AG09319 (cell line): ENCODE data around the gene WBP1.

Experiments used
- DNase-seq: peaks from one replicate; pipeline ENCODE4 v3.0.0-alpha.2; 2010; ENCODE audit warnings: low read depth; ENCODE audit errors: extremely low read depth
- TF ChIP-seq, protein P1 (sequence below): IDR thresholded peaks from 2 replicates; pipeline ENCODE4 v1.5.1; 2011; ENCODE audit warnings: low read depth, mild to moderate bottlenecking, inconsistent platforms, low read length, moderate library complexity

WBP1 gene

DNA sequence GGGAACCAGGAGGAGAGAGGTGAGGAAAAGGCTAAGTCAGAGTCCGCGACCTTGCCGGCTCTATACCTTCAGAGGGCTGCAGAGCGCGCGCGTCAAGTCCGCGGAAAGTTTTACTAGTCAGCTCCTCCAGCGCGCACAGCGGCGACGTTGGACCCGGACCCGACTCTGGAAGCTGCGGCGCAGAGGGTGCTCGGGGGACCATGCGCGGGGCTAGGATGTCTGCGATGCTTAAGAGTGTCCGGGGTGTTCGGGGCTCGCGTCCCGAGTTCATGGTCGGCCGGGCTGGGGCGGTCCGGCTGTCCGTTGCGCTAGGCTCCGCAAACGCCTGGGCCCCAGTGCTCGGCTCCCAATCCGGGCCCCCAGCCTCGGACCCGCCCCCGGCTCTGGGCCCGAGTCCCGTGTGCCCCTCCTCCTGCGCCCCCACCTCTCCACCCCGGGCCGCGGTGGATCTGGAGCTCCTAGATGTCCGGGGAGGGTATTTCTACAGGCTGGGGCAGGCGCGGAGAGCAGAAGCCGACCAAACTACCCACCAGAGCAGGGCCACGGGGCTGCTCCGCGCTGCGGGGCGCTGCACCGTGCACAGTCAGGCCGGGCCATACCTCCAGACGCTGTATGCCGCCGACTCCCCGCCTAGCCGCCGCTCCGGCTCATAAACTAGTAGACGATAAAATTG is 41.2 kb downstream of the WBP1 start, which contains the start of gene LBX2:
Gene LBX2 (minus strand): TSS at position 337 of the 673 bp plus-strand sequence. CDS start 66 bp downstream, at position 271.
- no peak for DNase-seq
- TF ChIP-seq, protein P1, sequence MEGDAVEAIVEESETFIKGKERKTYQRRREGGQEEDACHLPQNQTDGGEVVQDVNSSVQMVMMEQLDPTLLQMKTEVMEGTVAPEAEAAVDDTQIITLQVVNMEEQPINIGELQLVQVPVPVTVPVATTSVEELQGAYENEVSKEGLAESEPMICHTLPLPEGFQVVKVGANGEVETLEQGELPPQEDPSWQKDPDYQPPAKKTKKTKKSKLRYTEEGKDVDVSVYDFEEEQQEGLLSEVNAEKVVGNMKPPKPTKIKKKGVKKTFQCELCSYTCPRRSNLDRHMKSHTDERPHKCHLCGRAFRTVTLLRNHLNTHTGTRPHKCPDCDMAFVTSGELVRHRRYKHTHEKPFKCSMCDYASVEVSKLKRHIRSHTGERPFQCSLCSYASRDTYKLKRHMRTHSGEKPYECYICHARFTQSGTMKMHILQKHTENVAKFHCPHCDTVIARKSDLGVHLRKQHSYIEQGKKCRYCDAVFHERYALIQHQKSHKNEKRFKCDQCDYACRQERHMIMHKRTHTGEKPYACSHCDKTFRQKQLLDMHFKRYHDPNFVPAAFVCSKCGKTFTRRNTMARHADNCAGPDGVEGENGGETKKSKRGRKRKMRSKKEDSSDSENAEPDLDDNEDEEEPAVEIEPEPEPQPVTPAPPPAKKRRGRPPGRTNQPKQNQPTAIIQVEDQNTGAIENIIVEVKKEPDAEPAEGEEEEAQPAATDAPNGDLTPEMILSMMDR, result no peak

DNA sequence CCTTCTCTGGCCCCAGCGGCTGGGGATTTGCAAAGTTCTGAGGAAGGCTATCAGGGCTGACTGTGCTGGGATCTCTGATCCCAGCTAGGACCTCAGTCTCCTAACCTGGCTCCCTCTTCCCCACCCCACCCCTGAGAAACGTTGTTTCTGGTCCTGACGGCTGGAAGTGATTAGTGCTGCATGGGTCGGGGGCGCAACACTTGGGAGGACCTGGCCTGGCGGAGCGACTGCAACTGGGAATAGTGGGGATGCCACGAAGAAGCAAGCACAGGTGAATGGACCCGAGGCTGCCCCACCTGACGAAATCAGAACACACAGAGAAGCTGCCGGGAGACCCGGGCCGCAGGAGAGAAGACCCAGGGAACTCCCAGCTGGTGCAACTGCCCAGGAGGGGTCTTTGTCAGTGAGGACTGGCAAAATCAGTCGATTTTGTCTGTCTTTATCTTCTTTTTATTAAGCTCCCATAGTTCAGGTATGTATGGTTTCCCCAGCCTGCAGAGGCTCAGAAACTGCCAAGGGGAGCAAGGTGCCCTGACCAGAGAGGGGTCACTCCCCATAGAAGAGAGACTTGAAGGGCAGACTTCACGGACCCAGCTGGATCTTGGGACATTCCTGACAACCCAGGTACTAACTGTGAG is 41.8 kb downstream of the WBP1 start:
- no peak for DNase-seq
- TF ChIP-seq, protein P1, result no peak

DNA sequence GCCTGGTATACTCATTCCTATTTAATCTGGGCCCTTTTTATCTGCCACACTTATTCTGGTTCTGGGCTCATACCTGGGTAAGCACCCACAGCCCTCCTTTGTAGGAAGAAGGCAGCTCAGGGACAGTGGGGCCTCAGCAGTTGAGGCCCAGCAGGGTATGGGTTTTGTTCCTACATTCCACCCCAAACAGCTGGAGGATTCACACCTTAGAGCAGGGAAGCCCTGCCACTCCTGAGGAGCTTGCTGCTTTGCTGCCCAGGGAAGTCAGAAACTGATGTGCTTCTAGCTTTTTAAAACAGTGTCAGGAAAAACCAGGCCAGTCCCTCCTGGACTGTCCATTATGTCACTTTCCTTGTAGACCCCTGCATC is 42.3 kb downstream of the WBP1 start:
- no peak for DNase-seq
- TF ChIP-seq, protein P1, result no peak

DNA sequence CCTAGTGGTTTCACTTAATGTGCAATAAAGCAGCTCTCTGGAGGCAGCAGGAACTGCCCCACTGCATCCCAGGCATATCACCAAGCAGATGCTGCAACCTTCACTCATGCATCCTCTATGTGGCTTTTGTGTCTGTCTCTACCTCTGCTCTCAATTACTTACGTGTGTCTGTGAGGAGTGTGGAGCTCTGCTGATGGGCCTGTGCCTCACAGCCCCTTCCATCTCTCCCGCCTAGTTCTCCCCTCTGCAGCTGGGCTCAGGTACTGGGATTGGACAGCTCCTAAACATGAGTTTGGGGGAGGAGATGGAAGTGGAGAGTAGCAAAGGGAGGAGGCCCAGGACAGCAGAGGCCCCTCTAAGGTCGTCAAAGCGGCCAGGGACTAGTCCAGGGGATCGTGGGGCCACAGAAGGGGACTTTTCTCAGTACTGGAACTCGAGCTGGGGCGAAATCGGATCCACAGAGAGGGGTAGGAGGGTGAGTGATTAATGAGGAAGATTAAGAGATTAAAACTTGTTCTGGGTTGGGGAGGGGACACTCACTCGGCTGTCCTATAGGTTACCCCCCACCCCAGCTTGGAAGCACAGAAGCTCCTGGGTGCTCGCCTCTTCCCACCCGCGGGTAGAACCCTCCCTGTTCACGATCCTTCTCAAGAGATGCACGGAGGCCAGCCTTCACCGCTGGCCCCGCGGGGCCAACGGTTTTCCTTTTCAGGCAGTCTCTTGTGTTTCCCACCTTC is 43.3 kb downstream of the WBP1 start:
- DNase-seq, result no peak
- TF ChIP-seq, protein P1, result no peak

DNA sequence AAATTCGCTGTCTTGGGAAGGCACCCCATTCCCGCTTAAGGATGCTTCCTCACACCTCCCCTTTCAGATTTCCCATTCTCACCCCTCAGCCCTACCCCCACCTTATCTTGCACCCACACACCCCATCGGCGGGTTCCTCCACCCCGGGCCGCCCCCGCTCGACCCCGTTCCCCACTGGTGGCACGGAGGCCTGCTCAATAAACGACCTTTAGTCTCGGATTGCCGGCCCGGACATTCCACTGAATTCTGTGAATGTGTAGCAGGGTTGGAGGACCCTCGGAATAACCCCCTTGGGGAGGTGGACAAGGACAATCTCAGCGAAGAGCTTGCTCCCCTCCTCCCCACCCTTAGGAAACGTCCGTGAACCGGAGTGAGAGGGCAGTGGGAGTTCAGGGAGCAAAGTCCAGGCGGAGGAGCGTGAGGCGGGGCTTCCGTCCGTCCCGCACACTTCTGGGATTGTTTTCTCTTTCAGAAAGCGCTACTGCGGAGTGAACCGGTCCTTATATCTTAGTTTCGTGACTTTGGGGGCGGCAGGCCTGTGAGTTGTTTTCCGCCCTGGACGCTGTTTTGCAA is 44.0 kb downstream of the WBP1 start:
- no peak for DNase-seq
- TF ChIP-seq, protein P1, result no peak

DNA sequence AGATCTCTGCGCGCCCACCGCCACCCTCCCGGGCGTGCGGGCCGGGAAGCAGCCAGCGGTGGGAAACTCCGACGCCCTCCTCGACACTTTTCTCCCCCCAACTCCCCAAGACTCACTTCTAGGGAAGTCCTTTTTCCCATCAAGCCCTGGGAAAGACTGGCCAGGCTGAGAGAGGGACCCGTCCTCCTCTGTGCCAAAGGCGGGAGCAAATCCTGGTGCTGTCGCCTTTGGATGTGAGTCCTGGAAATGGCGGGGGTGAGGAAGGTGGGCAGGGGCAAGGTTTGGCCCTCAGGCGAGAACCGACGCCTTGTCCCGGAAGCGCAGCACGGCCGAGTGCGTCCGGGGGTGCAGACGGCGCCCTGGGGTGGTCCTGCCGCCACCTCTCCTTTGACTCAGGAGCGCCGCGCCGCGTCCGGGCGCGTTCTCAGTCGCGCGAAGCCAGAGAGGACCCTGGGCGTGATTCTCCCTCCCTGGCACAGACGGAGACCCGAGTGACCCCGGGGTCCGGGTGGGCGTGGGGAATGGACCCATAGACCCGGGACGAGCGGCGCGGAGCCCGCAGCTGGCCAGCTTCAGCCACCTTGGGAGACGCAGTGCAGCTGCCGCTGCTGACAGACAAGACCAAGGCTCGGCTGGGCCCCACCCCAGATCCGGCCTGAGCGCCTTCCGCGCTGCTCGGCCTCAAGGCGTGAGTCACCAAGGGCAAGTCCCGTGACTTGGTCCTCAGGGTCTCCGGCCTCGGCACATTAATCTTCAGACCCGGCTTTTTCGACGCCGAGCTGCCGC is 44.7 kb downstream of the WBP1 start:
- peak; percentile 50 for DNase-seq
- TF ChIP-seq, protein P1, result peak; percentile 42
